ENCODE results near the gene MMEL1. TPM values are rescaled to one million over a fixed set of nuclear protein-coding genes. Genes with fewer than 3 reads are reported as not detected.

The MMEL1 gene
- total RNA-seq, 6 experiments from 2014 or later: not detected

DNA sequence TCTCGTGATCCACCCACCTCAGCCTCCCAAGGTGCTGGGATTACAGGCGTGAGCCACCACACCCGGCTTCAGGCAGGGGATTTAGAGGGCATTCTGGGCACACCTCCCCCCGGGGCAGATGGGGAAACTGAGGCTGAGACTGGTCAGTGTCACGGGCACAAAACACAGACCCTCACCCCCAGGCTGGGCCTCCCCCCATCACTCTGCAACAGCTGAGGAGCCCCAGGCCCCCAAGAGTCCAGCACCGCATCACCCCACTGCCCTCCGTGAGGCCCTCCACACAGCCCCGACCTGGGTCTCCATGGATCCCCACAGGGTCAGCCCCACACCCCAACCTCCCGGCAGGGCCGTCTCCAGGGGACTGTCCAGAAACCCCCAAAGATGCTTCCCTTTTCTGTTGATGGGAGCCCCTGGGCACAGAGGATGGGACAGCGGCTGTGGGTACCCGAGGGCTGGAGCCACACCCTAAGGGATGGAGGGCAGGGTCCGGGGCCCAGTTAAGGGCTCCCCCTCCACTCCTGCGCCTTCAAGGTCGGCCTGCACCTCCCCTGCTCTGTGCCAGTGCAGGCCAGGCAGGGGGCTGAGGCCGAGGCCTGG lies 65.6 kb downstream of the MMEL1 start:
- Mint-ChIP-seq H3K9me3 (no peaks in the 10 kb centered on the region), H3K4me3 (no peak overlapping the region), H3K27me3 (ENCODE audit: insufficient read depth) (peaks cover 15% of the 10 kb centered on the region), H3K36me3 (ENCODE audit: low read depth) (no peaks in the 10 kb centered on the region), H3K27ac (no peak overlapping the region), H3K4me1 (ENCODE audit: low read depth) (no peaks in the 10 kb centered on the region)
- TF ChIP-seq, protein P1, sequence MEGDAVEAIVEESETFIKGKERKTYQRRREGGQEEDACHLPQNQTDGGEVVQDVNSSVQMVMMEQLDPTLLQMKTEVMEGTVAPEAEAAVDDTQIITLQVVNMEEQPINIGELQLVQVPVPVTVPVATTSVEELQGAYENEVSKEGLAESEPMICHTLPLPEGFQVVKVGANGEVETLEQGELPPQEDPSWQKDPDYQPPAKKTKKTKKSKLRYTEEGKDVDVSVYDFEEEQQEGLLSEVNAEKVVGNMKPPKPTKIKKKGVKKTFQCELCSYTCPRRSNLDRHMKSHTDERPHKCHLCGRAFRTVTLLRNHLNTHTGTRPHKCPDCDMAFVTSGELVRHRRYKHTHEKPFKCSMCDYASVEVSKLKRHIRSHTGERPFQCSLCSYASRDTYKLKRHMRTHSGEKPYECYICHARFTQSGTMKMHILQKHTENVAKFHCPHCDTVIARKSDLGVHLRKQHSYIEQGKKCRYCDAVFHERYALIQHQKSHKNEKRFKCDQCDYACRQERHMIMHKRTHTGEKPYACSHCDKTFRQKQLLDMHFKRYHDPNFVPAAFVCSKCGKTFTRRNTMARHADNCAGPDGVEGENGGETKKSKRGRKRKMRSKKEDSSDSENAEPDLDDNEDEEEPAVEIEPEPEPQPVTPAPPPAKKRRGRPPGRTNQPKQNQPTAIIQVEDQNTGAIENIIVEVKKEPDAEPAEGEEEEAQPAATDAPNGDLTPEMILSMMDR (IDR thresholded peaks at IDR 0.05): no peak
- no peak for DNase-seq

DNA sequence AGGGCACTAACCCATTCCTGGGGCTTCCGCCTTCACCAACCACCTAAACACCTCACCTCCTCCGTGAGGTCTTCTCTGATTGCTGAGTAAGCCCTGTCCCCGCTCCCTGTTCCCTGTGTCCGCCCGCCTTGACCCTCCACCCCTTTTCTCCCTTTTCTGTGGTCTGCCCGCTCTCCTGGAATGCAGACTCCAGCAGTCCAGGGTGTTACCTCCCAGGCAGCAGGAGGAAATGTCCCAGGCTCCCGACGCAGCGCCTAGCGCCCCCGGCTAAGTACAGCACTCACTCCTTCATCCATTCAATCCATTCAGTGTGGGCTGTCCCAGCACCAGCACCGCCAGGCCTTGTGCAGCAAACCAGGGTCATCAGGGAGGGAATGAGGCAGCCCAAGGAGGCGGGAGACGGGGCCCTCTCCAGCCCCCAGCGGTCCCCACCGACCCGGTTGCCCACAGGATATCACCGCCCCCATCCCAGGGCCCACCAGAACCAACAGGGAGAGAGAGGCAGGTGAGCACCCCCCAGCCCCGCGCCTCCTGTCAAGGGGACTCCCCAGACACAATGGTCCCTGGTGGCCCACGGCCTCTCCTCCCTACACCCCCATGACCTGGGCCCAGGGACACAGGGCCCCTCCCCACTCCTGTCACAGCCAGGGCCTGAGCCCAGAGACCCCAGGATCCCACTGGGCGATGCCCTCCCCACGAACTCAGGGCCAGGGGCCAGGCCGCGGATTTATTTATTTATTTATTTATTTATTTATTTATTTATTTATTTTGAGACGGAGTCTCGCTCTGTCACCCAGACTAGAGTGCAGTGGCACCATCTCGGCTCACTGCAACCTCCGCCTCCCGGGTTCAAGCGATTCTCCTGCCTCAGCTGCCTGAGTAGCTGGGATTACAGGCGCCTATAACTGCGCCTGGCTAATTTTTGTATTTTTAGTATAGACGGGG lies 66.4 kb downstream of the MMEL1 start:
- H3K4me3 Mint-ChIP-seq: no peak overlapping the region
- H3K27me3 Mint-ChIP-seq (ENCODE audit: insufficient read depth): peaks cover 15% of the 10 kb centered on the region

DNA sequence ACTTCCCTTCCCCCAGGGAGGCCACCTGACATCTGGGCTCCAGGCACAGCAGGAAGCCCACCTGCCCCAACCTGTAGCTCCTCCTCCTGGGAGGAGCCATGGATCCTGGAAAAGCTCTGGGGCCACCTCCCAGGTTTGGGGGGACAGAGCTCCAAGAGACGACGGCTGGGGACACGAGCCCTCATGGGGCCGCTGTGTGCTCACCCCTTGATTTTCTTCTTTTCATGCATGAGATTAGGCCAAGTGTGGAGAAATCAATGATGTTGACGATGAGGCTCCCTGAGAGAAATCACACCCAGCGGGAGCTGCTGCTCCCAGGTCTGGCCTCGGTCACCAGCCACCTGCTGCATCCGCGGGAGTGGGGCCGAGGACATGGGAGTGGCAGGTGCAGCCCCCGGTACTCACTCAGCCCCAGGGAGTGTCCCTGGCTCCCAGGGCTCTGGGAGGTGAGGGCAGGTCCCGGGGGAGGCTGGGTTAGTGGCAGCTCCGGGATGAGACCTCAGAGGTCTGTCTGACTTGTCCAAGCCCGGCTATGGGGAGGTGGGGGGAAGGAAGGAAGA lies 67.9 kb downstream of the MMEL1 start:
- TF ChIP-seq, protein P1 (IDR thresholded peaks at IDR 0.05): no peak
- H3K4me1 Mint-ChIP-seq (ENCODE audit: low read depth): no peaks in the 10 kb centered on the region
- H3K9me3 Mint-ChIP-seq: no peaks in the 10 kb centered on the region
- no peak overlapping the region for H3K27ac Mint-ChIP-seq
- DNase-seq: no peak
- peaks cover 15% of the 10 kb centered on the region for H3K27me3 Mint-ChIP-seq (ENCODE audit: insufficient read depth)
- H3K36me3 Mint-ChIP-seq (ENCODE audit: low read depth): no peaks in the 10 kb centered on the region
- H3K4me3 Mint-ChIP-seq: no peak overlapping the region

More for the DNA sequence above, 66.4 kb downstream of the MMEL1 start:
- no peaks in the 10 kb centered on the region for H3K36me3 Mint-ChIP-seq (ENCODE audit: low read depth)
- no peak overlapping the region for H3K27ac Mint-ChIP-seq
- TF ChIP-seq, protein P1 (IDR thresholded peaks at IDR 0.05): no peak
- DNase-seq: no peak
- no peaks in the 10 kb centered on the region for H3K4me1 Mint-ChIP-seq (ENCODE audit: low read depth)
- no peaks in the 10 kb centered on the region for H3K9me3 Mint-ChIP-seq

DNA sequence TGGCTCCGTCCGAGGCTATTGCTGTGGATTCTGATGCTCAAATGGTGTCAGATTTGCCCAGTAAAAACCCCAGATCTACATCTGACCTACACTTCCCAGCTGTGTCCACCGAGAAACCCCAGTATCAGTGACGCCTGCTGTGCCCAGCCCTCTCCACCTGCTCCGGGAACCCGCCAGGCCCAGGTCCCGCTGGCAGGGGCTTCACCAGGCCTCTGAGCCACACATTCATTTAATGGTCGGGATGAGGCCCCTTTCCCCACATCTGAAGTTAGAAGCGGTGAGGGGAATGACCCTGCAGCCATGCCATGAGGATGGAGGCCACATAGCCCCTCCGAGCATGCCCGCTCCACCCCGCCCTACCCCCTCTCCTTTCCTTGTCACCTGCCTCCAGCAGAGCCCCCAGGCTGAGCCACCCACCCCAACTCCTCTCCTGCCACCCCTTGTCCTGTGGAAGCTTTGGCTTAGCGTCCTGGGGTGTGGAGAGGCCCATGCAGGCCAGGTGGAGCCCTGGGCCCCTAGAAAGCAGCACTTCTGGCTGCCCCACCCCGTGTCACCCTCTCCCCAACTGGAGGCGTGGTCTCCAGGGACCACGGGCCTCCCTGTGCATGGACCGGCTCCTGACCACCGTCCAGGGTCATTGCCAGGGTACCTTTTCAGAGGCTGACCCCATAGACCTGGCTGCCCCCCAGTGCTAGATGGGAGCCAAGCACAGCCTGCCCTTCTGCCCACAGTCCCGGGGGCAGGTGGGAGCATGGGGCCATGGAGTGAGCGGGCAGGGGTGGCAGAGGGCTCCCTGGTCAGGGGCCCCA lies 68.6 kb downstream of the MMEL1 start:
- H3K4me3 Mint-ChIP-seq: no peak overlapping the region
- peaks cover 15% of the 10 kb centered on the region for H3K27me3 Mint-ChIP-seq (ENCODE audit: insufficient read depth)
- no peaks in the 10 kb centered on the region for H3K9me3 Mint-ChIP-seq
- DNase-seq: no peak
- TF ChIP-seq, protein P1 (IDR thresholded peaks at IDR 0.05): no peak
- no peak overlapping the region for H3K27ac Mint-ChIP-seq
- no peaks in the 10 kb centered on the region for H3K4me1 Mint-ChIP-seq (ENCODE audit: low read depth)
- H3K36me3 Mint-ChIP-seq (ENCODE audit: low read depth): no peaks in the 10 kb centered on the region

DNA sequence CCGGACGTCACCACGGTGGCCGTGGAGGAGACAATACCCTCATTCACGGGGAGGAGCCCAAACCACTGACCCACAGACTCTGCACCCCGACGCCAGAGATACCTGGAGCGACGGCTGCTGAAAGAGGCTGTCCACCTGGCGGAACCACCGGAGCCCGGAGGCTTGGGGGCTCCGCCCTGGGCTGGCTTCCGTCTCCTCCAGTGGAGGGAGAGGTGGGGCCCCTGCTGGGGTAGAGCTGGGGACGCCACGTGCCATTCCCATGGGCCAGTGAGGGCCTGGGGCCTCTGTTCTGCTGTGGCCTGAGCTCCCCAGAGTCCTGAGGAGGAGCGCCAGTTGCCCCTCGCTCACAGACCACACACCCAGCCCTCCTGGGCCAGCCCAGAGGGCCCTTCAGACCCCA lies 69.6 kb downstream of the MMEL1 start:
- no peak overlapping the region for H3K27ac Mint-ChIP-seq
- no peaks in the 10 kb centered on the region for H3K4me1 Mint-ChIP-seq (ENCODE audit: low read depth)
- H3K9me3 Mint-ChIP-seq: no peaks in the 10 kb centered on the region
- peaks cover 15% of the 10 kb centered on the region for H3K27me3 Mint-ChIP-seq (ENCODE audit: insufficient read depth)
- H3K4me3 Mint-ChIP-seq: no peak overlapping the region
- DNase-seq: no peak
- TF ChIP-seq, protein P1 (IDR thresholded peaks at IDR 0.05): no peak
- H3K36me3 Mint-ChIP-seq (ENCODE audit: low read depth): no peaks in the 10 kb centered on the region

All from HFFc6 (cell line).